ENCODE data around the gene SLK.

The SLK gene

GRCh38 chr10:103932271-103932670 is 34.7 kb upstream of the SLK start:
- H3K36me3 ChIP-seq (replicated peaks; ENCODE audit: low read depth, low read length), result no peaks in the 10 kb centered on the region
- H3K4me1 ChIP-seq (ENCODE audit: low read length), result no peaks in the 10 kb centered on the region
- H3K27ac ChIP-seq (ENCODE audit: low read length), result no peak overlapping the region
- no peak overlapping the region for H2AFZ ChIP-seq (ENCODE audit: low read depth, low read length)
- H3K4me3 ChIP-seq (ENCODE audit: low read length), result no peak overlapping the region
- no peaks in the 10 kb centered on the region for H3K27me3 ChIP-seq (ENCODE audit: low read depth, low read length)
- no peaks in the 10 kb centered on the region for H4K20me1 ChIP-seq (ENCODE audit: insufficient read depth, low read length)
- no peak overlapping the region for H3K4me2 ChIP-seq (ENCODE audit: low read length)
- no peaks in the 10 kb centered on the region for H3K9me3 ChIP-seq (ENCODE audit: insufficient read depth, low read length)
- H3K9ac ChIP-seq (ENCODE audit: low read length), result no peak overlapping the region
- TF ChIP-seq CTCF (IDR thresholded peaks at IDR 0.05; ENCODE audit: low read depth, low read length) (no peak), EZH2phosphoT487 (IDR thresholded peaks at IDR 0.05; ENCODE audit: low read depth) (no peak)
- H3K79me2 ChIP-seq (ENCODE audit: low read length), result no peaks in the 10 kb centered on the region

GRCh38 chr10:103932971-103933370 is 34.0 kb upstream of the SLK start:
- Histone ChIP-seq H3K27ac (ENCODE audit: low read length) (no peak overlapping the region), H2AFZ (ENCODE audit: low read depth, low read length) (no peak overlapping the region), H4K20me1 (ENCODE audit: insufficient read depth, low read length) (no peaks in the 10 kb centered on the region), H3K4me1 (ENCODE audit: low read length) (no peaks in the 10 kb centered on the region), H3K9ac (ENCODE audit: low read length) (no peak overlapping the region), H3K27me3 (ENCODE audit: low read depth, low read length) (no peaks in the 10 kb centered on the region), H3K4me3 (ENCODE audit: low read length) (no peak overlapping the region), H3K4me2 (ENCODE audit: low read length) (no peak overlapping the region), H3K36me3 (replicated peaks; ENCODE audit: low read depth, low read length) (no peaks in the 10 kb centered on the region), H3K79me2 (ENCODE audit: low read length) (no peaks in the 10 kb centered on the region), H3K9me3 (ENCODE audit: insufficient read depth, low read length) (no peaks in the 10 kb centered on the region)
- no peak for TF ChIP-seq CTCF (IDR thresholded peaks at IDR 0.05; ENCODE audit: low read depth, low read length)
- no peak for TF ChIP-seq EZH2phosphoT487 (IDR thresholded peaks at IDR 0.05; ENCODE audit: low read depth)

GRCh38 chr10:103933557-103934121 is 33.3 kb upstream of the SLK start:
- Histone ChIP-seq H3K9me3 (ENCODE audit: insufficient read depth, low read length) (no peaks in the 10 kb centered on the region), H3K36me3 (replicated peaks; ENCODE audit: low read depth, low read length) (no peaks in the 10 kb centered on the region), H3K9ac (ENCODE audit: low read length) (no peak overlapping the region), H3K4me2 (ENCODE audit: low read length) (no peak overlapping the region), H3K79me2 (ENCODE audit: low read length) (no peaks in the 10 kb centered on the region), H3K4me3 (ENCODE audit: low read length) (no peak overlapping the region), H3K27ac (ENCODE audit: low read length) (no peak overlapping the region), H3K4me1 (ENCODE audit: low read length) (no peaks in the 10 kb centered on the region), H4K20me1 (ENCODE audit: insufficient read depth, low read length) (no peaks in the 10 kb centered on the region), H2AFZ (ENCODE audit: low read depth, low read length) (no peak overlapping the region), H3K27me3 (ENCODE audit: low read depth, low read length) (no peaks in the 10 kb centered on the region)
- no peak for TF ChIP-seq EZH2phosphoT487 (IDR thresholded peaks at IDR 0.05; ENCODE audit: low read depth)
- no peak for TF ChIP-seq CTCF (IDR thresholded peaks at IDR 0.05; ENCODE audit: low read depth, low read length)

- no peak overlapping the region for H3K27ac ChIP-seq (ENCODE audit: low read length)
- TF ChIP-seq CTCF (IDR thresholded peaks at IDR 0.05; ENCODE audit: low read depth, low read length) (no peak), EZH2phosphoT487 (IDR thresholded peaks at IDR 0.05; ENCODE audit: low read depth) (no peak)
- H3K4me1 ChIP-seq (ENCODE audit: low read length), result no peaks in the 10 kb centered on the region
Measured at GRCh38 chr10:103934308-103934707, 32.6 kb upstream of the SLK start.

More at GRCh38 chr10:103934308-103934707, 32.6 kb upstream of the SLK start:
- no peak overlapping the region for H3K4me3 ChIP-seq (ENCODE audit: low read length)
- H3K27me3 ChIP-seq (ENCODE audit: low read depth, low read length), result no peaks in the 10 kb centered on the region
- H3K36me3 ChIP-seq (replicated peaks; ENCODE audit: low read depth, low read length), result no peaks in the 10 kb centered on the region
- H2AFZ ChIP-seq (ENCODE audit: low read depth, low read length), result no peak overlapping the region
- H3K9me3 ChIP-seq (ENCODE audit: insufficient read depth, low read length), result no peaks in the 10 kb centered on the region
- H3K4me2 ChIP-seq (ENCODE audit: low read length), result no peak overlapping the region
- no peaks in the 10 kb centered on the region for H4K20me1 ChIP-seq (ENCODE audit: insufficient read depth, low read length)
- H3K9ac ChIP-seq (ENCODE audit: low read length), result no peak overlapping the region
- H3K79me2 ChIP-seq (ENCODE audit: low read length), result no peaks in the 10 kb centered on the region

Data from OCI-LY3 (cell line).